Measurements from ENCODE around the gene DOK6.

DNA sequence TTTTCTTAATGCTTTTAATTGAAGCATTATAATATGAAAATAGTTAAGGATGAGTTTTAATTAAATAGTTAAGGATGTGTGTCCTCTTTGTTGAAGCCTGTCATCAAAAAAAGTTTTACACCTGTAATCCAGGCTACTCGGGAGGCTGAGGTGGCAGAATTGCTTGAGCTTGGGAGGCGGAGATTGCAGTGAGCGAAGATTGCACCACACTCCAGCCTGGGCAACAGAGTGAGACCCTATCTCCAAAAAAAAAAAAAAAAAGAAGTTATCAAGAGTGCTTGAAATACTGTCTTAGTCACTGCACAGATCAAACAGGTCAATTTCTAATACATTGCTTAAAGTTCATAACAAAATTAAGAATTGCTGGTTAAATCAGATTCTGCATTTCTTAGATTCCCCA lies 353.4 kb downstream of the DOK6 start:
- TF ChIP-seq, protein P1, sequence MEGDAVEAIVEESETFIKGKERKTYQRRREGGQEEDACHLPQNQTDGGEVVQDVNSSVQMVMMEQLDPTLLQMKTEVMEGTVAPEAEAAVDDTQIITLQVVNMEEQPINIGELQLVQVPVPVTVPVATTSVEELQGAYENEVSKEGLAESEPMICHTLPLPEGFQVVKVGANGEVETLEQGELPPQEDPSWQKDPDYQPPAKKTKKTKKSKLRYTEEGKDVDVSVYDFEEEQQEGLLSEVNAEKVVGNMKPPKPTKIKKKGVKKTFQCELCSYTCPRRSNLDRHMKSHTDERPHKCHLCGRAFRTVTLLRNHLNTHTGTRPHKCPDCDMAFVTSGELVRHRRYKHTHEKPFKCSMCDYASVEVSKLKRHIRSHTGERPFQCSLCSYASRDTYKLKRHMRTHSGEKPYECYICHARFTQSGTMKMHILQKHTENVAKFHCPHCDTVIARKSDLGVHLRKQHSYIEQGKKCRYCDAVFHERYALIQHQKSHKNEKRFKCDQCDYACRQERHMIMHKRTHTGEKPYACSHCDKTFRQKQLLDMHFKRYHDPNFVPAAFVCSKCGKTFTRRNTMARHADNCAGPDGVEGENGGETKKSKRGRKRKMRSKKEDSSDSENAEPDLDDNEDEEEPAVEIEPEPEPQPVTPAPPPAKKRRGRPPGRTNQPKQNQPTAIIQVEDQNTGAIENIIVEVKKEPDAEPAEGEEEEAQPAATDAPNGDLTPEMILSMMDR (IDR thresholded peaks at IDR 0.05) = no peak
- TF ChIP-seq EZH2 (IDR thresholded peaks at IDR 0.05) = no peak
